Measurements from ENCODE around the gene STK24. TPM values are rescaled to one million over a fixed set of nuclear protein-coding genes. Genes with fewer than 3 reads are reported as not detected.
A peak's percentile ranks its signal among the peaks of the same experiment; 100 is the strongest.
"Not testable (repeated sequence)": the region's sequence is repeated elsewhere in the genome, so short reads cannot be mapped to it uniquely, and the experiment has no call there.

The STK24 gene
- total RNA-seq, 1 experiment from 2014 or later: 51.2 TPM

DNA sequence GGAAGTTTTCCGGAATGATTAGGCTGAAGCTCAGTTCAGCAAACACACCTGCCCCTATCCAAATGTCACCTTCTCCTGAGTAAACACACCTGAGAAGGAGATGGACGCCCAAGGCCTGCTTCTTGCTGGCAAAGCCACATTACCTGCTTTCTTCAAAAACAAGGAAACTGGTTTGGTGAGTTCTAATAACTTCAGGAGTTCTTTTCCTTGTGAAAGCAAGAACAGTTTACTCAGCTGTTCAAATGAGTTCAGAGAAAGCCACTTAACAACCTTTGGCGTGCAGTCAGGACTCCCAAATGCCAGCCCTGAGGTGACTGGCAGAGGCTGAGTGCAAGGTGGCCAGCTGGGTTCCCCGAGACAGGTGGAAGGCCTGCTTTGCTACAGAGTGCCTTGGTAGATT is 160.5 kb downstream of the STK24 start:
- no TSS peak for BruUV-seq (replicated peaks)
- peaks cover 5% of the 10 kb centered on the region for H3K9me3 Mint-ChIP-seq (ENCODE audit: low read depth, unreplicated experiment)
- H3K4me1 Mint-ChIP-seq (ENCODE audit: low read depth, unreplicated experiment): peaks cover 10% of the 10 kb centered on the region
- TF ChIP-seq, protein P1, sequence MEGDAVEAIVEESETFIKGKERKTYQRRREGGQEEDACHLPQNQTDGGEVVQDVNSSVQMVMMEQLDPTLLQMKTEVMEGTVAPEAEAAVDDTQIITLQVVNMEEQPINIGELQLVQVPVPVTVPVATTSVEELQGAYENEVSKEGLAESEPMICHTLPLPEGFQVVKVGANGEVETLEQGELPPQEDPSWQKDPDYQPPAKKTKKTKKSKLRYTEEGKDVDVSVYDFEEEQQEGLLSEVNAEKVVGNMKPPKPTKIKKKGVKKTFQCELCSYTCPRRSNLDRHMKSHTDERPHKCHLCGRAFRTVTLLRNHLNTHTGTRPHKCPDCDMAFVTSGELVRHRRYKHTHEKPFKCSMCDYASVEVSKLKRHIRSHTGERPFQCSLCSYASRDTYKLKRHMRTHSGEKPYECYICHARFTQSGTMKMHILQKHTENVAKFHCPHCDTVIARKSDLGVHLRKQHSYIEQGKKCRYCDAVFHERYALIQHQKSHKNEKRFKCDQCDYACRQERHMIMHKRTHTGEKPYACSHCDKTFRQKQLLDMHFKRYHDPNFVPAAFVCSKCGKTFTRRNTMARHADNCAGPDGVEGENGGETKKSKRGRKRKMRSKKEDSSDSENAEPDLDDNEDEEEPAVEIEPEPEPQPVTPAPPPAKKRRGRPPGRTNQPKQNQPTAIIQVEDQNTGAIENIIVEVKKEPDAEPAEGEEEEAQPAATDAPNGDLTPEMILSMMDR (IDR thresholded peaks at IDR 0.05; ENCODE audit: unreplicated experiment): no peak
- CTCF ChIA-PET: no interaction called here
- peak; percentile 15 for DNase-seq
- peaks cover 7% of the 10 kb centered on the region for H3K36me3 Mint-ChIP-seq (ENCODE audit: insufficient read depth, unreplicated experiment)
- intact Hi-C loops (cut with micrococcal nuclease; ENCODE audit: unreplicated experiment): no loop called here
- no peak overlapping the region for H3K4me3 Mint-ChIP-seq (ENCODE audit: low read depth, unreplicated experiment)
- no peaks in the 10 kb centered on the region for H3K27me3 Mint-ChIP-seq (ENCODE audit: unreplicated experiment)
- H3K27ac Mint-ChIP-seq (ENCODE audit: unreplicated experiment): peak overlapping the region; percentile 5

- intact Hi-C loops (cut with micrococcal nuclease; ENCODE audit: unreplicated experiment): no loop called here
- no peak overlapping the region for H3K4me3 Mint-ChIP-seq (ENCODE audit: low read depth, unreplicated experiment)
- DNase-seq: no peak
- peaks cover 5% of the 10 kb centered on the region for H3K9me3 Mint-ChIP-seq (ENCODE audit: low read depth, unreplicated experiment)
- TF ChIP-seq, protein P1 (IDR thresholded peaks at IDR 0.05; ENCODE audit: unreplicated experiment): no peak
- no TSS peak for BruUV-seq (replicated peaks)
- H3K36me3 Mint-ChIP-seq (ENCODE audit: insufficient read depth, unreplicated experiment): peaks cover 7% of the 10 kb centered on the region
- peaks cover 10% of the 10 kb centered on the region for H3K4me1 Mint-ChIP-seq (ENCODE audit: low read depth, unreplicated experiment)
- H3K27ac Mint-ChIP-seq (ENCODE audit: unreplicated experiment): no peak overlapping the region
- H3K27me3 Mint-ChIP-seq (ENCODE audit: unreplicated experiment): no peaks in the 10 kb centered on the region
- CTCF ChIA-PET: no interaction called here
These were observed 161.4 kb downstream of the STK24 start for GRCh38 chr13:98415326-98416070.

DNA sequence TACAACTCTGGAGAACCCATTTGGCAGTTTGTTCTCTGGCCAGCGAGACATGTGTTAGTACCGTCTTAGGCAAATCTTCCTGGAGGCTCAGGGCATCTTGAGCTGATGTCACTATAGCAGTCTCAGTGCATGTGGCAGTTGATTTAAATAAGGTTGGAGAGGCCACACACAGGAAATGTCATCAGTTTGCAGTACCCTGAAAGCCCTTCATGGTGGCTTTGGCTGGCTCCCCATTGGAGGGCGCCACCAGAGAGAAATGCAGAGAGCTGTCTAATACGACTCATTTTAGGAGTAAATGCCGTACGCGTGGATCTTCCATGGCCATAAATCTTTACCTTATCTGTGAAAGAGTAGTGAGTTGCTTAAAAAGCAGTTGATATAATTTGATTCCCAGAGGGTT is 163.1 kb downstream of the STK24 start:
- H3K4me3 Mint-ChIP-seq (ENCODE audit: low read depth, unreplicated experiment): no peak overlapping the region
- H3K27ac Mint-ChIP-seq (ENCODE audit: unreplicated experiment): no peak overlapping the region
- intact Hi-C loops (cut with micrococcal nuclease; ENCODE audit: unreplicated experiment): no loop called here
- peaks cover 10% of the 10 kb centered on the region for H3K4me1 Mint-ChIP-seq (ENCODE audit: low read depth, unreplicated experiment)
- DNase-seq: no peak
- no TSS peak for BruUV-seq (replicated peaks)
- peaks cover 5% of the 10 kb centered on the region for H3K9me3 Mint-ChIP-seq (ENCODE audit: low read depth, unreplicated experiment)
- CTCF ChIA-PET: no interaction called here
- no peaks in the 10 kb centered on the region for H3K27me3 Mint-ChIP-seq (ENCODE audit: unreplicated experiment)
- TF ChIP-seq, protein P1 (IDR thresholded peaks at IDR 0.05; ENCODE audit: unreplicated experiment): no peak
- peaks cover 7% of the 10 kb centered on the region for H3K36me3 Mint-ChIP-seq (ENCODE audit: insufficient read depth, unreplicated experiment)

DNA sequence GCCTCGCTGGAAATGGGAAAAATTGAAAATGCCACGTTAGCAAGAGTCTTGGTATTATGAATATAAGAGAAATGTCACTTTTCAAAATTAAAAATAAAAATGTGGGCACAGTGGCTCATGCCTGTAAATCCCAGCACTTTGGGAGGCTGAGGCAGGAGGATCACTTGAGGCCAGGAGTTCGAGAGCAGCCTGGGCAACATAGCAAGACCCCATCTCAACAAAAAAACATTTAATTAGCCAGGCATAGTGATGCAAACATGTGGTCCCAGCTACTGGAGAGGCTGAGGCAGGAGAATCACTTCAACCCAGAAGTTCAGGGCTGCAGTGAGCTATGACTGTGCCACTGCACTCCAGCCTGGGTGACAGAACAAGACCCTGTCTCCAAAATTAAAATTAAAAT is 163.6 kb downstream of the STK24 start:
- H3K4me3 Mint-ChIP-seq (ENCODE audit: low read depth, unreplicated experiment); H3K36me3 Mint-ChIP-seq (ENCODE audit: insufficient read depth, unreplicated experiment); CTCF ChIA-PET; H3K9me3 Mint-ChIP-seq (ENCODE audit: low read depth, unreplicated experiment); BruUV-seq (replicated peaks); H3K27ac Mint-ChIP-seq (ENCODE audit: unreplicated experiment); intact Hi-C loops (cut with micrococcal nuclease; ENCODE audit: unreplicated experiment); H3K27me3 Mint-ChIP-seq (ENCODE audit: unreplicated experiment); H3K4me1 Mint-ChIP-seq (ENCODE audit: low read depth, unreplicated experiment); DNase-seq: not testable (repeated sequence)

DNA sequence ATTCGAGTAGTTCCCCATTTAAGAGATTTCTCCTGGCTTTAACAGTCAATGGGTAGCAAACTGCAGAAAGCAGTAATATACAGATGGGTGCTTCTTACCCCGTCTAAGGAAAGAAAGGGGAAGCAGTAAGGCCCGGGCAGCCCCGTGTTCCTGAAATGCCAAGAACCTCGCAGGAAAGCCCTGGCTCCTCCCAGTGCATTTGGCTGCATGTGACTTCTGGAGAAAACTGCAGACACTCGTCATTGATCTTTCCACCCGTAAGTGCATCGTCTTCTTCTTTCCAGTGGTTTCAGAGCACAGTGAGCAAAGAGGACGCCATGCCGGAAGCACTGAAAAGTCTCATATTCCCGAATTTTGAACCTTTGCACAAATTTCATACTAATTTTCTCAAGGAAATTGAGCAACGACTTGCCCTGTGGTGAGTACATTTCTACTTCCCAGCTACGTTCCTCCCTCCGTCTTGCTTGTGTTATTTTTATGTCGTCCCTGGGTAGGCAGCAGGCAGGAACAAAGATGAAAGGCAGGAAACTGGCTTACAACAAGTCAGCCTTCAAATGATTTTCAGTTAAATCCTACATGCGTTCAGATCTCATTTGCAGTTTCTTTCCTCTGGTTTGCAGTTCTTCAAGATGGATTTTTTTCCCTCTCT is 165.2 kb downstream of the STK24 start:
- H3K36me3 Mint-ChIP-seq (ENCODE audit: insufficient read depth, unreplicated experiment): peaks cover 3% of the 10 kb centered on the region
- intact Hi-C loops (cut with micrococcal nuclease; ENCODE audit: unreplicated experiment): no loop called here
- no peaks in the 10 kb centered on the region for H3K27me3 Mint-ChIP-seq (ENCODE audit: unreplicated experiment)
- CTCF ChIA-PET: no interaction called here
- TF ChIP-seq, protein P1 (IDR thresholded peaks at IDR 0.05; ENCODE audit: unreplicated experiment): no peak
- H3K4me1 Mint-ChIP-seq (ENCODE audit: low read depth, unreplicated experiment): peaks cover 4% of the 10 kb centered on the region
- peaks cover under 1% of the 10 kb centered on the region for H3K9me3 Mint-ChIP-seq (ENCODE audit: low read depth, unreplicated experiment)
- no TSS peak for BruUV-seq (replicated peaks)
- no peak overlapping the region for H3K27ac Mint-ChIP-seq (ENCODE audit: unreplicated experiment)
- no peak for DNase-seq
- H3K4me3 Mint-ChIP-seq (ENCODE audit: low read depth, unreplicated experiment): no peak overlapping the region

All from Calu3 (cell line).